GM19463 (cell line): ENCODE data around the gene HAPLN2.
"Not testable (repeated sequence)": the region's sequence is repeated elsewhere in the genome, so short reads cannot be mapped to it uniquely, and the experiment has no call there.

Experiments used
- ATAC-seq: cut with Tn5 transposase; IDR thresholded peaks from one replicate; pipeline ENCODE4 v1.9.1; 2021; ENCODE audit warnings: mild to moderate bottlenecking, moderate library complexity; ENCODE audit not compliant: unreplicated experiment

Gene HAPLN2

DNA sequence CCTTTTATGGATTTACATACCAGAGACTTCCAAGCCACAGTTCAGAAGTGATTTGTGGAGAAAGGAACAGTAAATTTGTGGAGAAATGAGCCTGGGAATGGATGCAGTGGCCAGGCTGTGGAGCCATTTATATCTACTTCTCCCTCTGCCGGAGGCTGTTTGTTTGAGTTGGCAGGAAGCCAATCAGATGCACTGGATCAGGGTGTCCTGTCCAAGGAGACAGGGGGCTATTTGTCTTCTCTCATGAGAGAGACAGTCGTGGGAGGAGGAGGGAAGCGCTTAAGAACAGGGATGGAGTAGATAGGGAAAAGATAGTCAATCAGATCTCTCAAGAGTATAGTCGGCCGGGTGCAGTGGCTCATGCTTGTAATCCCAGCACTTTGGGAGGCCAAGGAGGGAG, 2.8 kb upstream of the HAPLN2 start:
- ATAC-seq = no peak

DNA sequence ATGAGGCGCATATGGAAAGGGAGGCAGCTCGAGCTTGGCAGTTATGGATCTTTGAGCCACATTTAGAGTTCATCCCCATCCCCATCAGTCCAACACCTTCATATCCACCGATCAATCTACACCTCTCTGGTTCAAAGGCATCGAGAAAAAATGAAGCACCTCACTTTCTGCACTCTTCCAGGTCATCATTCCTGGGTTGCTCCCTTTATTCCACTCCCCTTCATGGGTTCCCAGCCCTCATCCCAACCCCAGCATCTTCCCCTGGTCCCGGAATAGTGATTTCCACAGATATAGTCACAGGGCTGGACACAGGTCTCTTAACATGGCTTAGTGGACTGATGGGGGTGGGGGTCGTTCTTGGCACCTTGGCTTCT, 354 bp downstream of the HAPLN2 start:
- no peak for ATAC-seq

DNA sequence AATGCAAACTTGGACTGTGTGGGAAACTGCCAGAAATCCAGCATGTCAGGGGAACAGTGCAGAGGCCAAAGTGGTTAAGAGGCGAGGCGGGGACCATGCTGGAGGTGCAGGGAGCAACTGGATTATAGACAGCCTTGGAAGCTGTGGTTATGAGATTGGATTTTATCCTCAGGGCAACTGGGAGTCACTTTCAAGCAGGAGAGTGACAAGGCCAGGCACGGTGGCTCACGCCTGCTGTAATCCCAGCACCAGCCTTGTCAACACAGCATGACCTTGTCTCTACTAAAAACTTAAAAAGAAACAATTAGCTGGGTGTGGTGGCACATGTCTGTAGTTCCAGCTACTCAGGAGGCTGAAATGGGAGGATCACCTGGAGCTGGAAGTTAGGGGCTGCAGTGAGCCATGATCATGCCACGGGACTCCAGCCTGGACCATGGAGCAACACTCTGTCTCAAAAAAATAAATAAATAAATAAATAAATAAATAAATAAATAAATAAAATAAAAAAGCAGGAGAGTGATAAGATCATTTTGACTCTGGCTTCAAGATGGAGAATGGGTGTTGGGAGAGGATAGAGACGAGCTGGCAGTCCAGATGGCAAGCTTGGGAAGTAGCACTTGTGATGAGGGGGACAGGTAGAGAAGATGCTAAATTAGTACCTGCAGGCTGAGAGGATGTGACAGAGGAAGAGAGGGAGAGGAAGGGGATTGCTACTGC, 3.5 kb downstream of the HAPLN2 start:
- ATAC-seq = no peak

DNA sequence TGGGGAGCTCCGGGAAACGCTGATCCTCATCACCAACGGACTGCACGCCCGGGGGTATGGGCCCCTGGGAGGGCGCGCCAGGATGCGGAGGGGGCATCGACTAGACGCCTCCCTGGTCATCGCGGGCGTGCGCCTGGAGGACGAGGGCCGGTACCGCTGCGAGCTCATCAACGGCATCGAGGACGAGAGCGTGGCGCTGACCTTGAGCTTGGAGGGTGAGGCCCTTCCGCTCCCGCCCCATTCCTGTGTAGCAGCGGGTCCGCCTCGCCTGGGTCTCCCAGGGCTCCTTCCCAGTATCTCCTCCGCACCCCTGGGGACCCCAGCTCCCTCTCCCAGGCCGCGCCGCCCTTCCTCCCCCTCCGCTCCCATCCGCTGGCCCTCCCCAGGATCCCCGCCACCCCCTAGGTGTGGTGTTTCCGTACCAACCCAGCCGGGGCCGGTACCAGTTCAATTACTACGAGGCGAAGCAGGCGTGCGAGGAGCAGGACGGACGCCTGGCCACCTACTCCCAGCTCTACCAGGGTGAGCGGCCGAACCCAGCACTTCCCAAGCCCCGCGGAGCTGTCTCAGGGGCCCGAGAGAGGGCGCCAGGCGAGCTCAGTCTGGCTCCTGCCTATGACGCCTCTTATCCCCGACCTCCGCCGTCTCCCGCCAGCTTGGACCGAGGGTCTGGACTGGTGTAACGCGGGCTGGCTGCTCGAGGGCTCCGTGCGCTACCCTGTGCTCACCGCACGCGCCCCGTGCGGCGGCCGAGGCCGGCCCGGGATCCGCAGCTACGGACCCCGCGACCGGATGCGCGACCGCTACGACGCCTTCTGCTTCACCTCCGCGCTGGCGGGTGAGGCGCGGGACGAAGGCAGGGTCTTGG, 5.0 kb downstream of the HAPLN2 start:
- ATAC-seq = no peak

GRCh38 chr1:156624814-156625435, 5.7 kb downstream of the HAPLN2 start:
- ATAC-seq = no peak

GRCh38 chr1:156625436-156626078, 6.3 kb downstream of the HAPLN2 start:
- ATAC-seq = no peak

DNA sequence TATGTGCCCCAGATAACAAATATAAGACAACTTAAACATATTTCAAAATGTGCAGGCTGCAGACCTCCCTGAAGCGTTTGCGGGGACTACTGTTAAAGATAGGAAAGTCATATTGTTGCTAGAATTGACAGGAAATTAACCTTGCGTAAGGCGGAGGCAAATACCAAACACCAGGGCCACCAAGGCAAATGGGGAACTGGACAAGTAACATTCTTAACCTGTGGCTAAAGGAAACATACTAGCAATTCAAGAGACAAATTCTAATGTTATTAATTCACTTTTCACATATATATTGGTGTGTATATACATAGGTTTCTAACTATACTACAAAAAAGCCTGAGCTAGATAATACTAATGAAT, 6.8 kb downstream of the HAPLN2 start:
- ATAC-seq = no peak

DNA sequence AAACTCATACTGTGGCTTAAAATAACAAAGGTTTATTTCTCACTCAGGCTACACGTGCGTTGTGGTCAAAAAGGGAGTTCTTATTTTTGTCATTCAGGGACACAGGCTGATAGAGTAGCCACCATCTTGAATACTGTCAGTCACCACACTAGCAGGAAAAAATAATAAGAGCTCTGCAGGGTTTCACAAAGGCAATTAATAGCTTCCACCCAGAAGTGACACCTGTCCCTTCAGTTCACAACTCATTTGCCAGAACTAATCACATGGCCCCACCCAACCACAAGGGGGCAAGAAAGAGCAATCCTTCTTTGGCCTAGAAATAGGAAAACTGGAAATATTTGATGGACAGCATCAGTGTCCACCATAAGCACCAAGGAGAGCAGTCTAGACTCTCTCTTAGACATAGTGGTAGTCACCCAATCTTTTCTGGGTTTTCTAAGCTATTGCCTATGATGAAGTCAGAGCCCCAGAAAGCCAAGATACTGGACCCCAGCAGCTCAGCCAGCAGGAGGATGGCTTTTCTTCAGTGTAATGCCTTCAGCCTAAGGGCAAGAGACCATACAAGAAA, 8.2 kb downstream of the HAPLN2 start:
- ATAC-seq = no peak

GRCh38 chr1:156629823-156630449, 10.7 kb downstream of the HAPLN2 start:
- no peak for ATAC-seq

GRCh38 chr1:156631152-156631551, 11.9 kb downstream of the HAPLN2 start:
- ATAC-seq = not testable (repeated sequence)

DNA sequence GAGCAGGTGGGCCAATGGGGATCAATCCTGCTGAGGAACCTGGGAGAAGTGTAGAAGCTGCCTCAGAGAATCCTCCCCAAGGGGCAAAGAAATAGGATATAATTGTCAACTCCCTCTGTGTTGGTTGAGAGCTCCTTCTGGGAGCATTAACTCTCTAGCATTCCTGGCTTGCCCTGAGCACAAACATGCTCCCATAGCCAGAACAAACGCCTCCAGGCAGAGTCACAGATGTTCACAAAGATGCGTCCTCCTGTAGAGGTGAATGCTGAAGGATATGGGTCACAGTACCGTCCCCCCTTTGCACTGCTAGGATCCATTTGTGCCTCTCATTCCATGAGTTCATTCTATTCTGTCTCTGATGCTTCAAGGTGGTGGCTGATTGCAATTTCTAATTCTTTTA, 13.1 kb downstream of the HAPLN2 start:
- no peak for ATAC-seq

GRCh38 chr1:156638189-156638985, 19.2 kb downstream of the HAPLN2 start:
- ATAC-seq = no peak

GRCh38 chr1:156639601-156640101, 20.4 kb downstream of the HAPLN2 start:
- ATAC-seq = no peak

DNA sequence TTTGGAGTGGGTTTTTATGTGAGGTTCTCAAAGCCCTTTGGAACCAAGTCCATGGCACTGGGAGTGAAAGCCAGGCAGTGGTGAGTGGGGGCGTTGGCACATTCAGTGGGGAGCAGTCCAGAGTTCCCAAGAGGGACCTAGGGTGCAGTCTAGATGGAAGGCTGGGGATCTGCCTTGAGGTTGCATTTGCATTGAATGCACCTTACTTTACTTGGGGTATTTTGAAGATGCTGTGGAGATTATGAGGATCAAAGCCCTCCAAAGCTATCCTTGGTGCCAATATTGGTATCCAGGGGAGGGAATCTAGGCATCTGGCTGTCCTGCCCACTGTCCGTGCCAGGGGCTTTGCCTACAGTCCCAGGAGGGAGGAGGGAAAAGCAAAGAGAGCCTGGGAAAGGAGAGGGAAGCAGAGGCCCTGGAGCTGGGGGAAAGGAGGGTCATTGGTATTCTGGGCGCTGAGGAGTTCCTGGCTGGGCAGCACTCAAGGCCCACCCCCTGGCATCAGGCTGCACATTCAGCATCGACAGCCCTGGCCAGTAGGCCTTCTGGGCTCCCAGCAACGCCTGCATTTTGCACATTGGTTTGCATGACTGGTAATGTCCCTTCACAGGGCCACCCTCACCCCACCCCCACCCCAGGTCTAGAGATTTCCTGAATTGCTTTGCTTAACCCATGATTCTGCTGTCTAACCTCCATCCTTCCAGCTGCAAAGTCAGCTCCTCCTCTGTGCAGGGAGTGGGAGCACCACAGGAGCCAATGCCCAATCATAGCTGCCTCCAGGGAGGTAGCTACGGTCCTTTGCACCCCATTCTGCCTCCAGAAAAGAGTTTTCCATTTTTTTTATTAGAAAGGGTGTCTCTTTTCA, 21.9 kb downstream of the HAPLN2 start:
- no peak for ATAC-seq

GRCh38 chr1:156641761-156642264, 22.6 kb downstream of the HAPLN2 start, which contains the start of gene BCAN:
BCAN (plus strand) TSS chr1:156642117; CDS start chr1:156646055, 3,938 bp downstream.
- no peak for ATAC-seq

DNA sequence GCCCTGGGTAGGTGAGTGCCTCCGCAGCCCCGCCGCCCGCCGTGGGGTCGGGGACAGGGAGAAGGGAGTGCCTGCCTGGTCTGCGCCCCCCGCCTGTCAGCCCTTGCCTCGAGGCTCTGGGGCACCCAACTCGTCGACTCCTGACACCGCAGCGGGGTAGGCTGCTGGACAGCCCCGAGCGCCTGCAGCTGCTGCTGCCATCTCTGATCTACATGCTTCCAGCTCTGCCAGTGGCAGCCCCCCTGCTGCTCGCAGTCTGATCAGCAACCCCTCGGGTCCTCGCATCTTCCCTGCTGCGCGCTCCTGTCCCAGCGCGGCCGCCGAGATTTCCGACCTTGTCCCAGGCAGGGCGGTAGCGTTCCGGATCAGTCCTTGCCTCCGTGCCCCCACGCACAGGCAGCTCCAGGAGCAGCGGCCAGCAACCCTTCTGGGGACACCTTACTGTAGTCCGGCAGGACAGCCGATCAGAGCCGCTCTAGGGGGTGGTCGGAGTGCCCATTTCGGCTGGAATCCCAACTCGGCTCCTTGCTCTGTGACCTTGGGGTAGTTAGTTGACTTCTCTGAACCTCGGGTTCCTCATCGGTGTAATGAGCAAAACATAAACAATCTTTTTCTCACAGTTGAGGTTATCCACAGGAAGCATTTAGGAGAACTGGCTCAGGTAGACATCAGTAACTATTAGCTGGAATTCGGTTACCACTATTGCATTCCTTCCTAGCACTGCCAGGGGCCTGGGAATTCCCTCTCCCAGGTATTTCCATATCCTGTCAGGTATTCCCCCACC, 23.2 kb downstream of the HAPLN2 start:
- no peak for ATAC-seq

DNA sequence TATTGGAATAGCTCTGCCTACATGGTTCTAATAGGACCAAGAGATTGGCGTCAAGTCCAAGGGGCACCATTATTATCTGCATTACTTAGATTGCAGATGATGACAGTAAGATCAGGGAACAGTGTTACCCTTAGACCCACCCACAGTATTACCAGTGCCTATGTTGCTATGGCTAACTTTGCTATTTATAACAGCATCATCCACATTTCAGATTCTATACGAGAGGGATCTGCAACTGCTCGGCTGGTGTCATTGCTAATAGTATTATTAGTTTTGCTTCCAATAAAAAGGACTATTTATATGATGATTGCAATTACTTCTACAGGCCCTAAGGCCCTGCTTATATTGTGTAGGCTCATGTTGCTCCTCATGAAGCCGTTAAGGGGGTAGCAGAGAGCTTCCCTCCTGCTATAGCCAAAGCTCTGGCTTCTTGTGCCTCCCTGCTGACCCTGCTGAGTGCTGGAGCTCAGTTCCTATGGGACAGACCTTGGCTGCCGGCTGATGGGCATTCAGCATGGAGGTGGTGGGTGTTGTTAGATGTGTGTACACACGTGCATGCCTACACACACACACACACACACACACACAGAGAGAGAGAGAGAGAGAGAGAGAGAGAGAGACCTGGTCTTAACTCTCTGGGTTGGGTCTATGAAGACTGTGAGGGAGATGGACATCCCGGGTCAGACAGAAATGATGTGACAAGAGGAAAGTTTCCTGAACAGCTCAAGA, 24.0 kb downstream of the HAPLN2 start:
- ATAC-seq = no peak
